Fibroblast of skin of scalp (primary cell): ENCODE measurements around the gene SPINK5.
A peak's percentile ranks its signal among the peaks of the same experiment; 100 is the strongest.

Source experiments
- DNase-seq: peaks from one replicate; pipeline ENCODE4 v3.0.0-alpha.2; 2013

SPINK5 gene

GRCh38 chr5:148094336-148094735 is 30.6 kb downstream of the SPINK5 start:
- DNase-seq = no peak

DNA sequence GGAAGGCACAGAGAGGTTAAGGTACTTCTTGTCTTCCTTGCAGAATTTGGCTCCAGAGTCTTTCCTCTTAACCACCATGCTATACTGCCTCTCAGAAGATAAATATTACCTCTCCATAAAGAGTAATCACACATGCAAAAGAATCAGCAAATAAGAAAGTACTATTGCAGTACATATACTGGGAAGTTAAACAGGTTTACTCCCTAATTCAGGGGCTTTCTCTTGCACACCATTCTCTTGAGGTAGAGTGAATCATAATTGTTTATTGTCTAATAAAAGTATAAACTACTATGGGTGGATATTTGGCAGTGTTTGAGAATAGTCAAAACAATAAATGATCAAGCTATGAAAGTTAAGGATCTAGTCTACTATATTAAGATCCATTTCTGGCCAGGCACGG is 40.4 kb downstream of the SPINK5 start:
- DNase-seq = no peak

GRCh38 chr5:148107608-148108007 is 43.8 kb downstream of the SPINK5 start:
- no peak for DNase-seq

DNA sequence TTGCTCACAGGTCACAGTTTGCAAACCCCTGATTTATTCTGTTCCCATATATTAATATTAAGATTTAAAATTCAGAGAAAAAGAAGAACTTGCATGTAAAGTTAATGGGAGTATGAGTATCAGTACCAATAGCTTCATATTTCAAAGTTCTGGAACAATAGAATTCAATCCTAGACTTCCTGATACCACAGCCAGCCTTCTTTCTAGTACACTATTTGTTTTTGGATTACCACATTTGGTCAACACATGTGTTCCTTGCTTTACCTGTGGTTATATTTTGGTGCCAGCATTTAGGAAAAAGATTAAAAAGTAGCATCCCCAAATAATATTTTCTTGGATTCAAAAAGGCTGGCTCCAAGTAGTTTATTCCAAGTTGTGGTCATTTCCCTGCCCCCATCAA is 49.5 kb downstream of the SPINK5 start:
- no peak for DNase-seq

GRCh38 chr5:148120317-148120716 is 56.5 kb downstream of the SPINK5 start:
- no peak for DNase-seq

- DNase-seq = no peak
These were observed 61.9 kb downstream of the SPINK5 start for GRCh38 chr5:148125641-148126040.

GRCh38 chr5:148135091-148136048 is 71.6 kb downstream of the SPINK5 start:
- no peak for DNase-seq

DNA sequence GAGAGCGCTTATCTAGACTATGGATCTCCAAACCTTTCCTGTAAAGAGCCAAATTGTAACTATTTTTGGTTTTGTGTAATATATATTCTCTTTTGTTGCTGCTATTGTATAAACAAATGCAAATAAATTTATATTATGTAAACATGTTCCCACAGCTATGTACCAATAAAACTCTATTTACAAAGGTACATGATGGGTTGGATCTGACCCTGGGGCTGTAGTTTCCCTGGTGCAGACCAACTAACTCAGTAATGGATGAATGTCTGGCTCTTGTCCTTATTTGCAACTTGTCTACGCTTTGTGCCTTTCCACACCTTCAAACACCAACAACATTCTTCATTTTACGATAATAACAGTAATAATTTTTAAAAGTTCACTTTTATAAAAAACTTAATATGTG is 77.1 kb downstream of the SPINK5 start:
- DNase-seq = no peak

DNA sequence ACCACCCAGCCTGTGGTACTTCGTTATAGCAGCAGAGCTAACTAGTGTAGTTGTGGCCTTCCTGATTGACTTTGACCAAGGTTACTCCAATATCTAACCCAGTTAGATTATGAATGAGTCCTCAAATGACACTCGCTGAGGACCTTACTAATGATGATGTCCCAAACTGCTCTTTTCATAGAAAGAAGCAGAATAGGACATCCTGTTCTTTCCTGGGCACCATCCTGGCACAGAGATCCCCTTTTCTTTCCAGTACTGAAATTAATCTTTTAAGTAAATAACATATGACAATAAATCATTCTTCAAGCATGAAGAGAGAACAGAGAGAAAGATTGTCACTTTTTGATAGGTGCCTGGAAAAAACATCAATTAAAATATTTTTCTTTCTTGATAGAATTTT is 77.9 kb downstream of the SPINK5 start:
- DNase-seq = no peak

DNA sequence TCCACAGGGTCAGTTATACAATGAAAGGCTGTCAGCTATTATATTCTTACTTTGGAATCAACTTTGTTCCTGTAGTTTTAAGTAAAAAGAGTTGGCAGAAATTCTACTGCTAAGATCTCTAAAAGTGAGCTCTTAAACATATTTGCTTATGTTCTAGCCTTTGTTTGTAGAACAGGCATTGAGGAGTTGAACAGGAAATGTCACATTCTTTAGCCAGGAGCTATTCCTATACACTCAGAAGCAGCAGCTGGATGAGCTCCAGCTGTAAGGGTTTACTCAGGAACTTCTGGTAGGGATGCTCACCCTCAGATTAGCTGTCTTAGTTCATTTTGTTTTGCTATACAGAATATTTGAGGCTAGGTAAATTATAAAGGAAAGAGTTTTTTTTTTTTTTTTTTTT is 82.1 kb downstream of the SPINK5 start:
- DNase-seq = no peak

GRCh38 chr5:148146487-148146886 is 82.7 kb downstream of the SPINK5 start:
- no peak for DNase-seq

DNA sequence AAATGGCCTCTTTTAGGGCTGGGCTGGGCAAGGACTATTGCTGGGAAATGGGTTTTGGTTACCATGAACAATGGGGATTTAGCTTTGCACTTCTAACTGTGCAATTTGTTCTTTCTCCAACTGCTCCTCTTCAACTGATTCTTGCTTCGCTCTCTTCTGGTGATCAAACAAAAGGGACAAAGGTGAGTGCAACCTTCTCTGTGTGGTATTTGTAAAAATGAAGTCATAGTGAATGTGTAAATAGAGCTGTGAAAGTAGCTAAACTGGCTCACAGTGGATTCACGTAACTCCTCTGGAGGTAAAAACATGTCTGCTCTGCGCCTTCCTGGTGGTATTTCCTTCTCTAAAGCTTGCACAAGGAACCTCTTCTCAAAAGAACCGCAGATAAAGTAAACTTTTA is 83.6 kb downstream of the SPINK5 start:
- no peak for DNase-seq

- no peak for DNase-seq
These were observed 88.1 kb downstream of the SPINK5 start for GRCh38 chr5:148151872-148152271.

DNA sequence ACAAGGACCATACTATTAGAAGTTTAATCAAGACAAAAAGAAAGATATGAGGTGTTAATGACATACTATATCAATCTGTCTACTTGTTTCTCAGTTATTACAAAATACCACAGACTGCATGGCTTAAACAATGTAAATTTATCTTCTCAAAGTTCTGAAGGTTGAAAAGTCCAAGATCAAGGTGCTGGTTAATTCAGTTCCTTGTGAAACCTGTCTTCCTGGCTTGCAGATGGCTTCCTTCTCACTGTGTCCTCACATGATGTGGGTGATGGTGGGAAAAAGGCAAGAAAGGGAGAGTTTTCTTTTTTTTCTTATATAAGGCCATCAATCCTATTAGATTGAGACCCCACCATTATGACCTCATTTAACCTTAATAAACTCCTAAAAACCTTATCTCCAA is 89.0 kb downstream of the SPINK5 start:
- no peak for DNase-seq

- DNase-seq = no peak
These were observed 92.8 kb downstream of the SPINK5 start for GRCh38 chr5:148156609-148157008.

GRCh38 chr5:148162038-148162437 is 98.3 kb downstream of the SPINK5 start:
- no peak for DNase-seq

DNA sequence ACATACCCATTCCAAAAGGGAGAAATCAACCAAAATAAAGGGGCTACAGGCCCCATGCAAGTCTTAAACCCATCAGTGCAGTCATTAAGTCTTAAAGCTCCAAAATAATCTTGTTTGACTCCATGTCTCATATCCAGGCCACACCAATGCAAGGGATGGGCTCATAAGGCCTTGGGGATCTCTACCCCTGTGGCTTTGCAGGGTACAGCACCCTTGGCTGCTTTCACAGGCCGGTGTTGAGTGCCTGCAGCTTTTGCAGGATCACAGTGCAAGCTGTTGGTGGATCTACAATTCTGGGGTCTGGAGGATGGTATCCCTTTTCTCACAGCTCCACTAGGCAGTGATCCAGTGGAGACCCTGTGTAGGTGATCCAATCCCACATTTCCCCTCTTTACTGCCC is 99.6 kb downstream of the SPINK5 start:
- no peak for DNase-seq

- no peak for DNase-seq
These were observed 102.9 kb downstream of the SPINK5 start for GRCh38 chr5:148166550-148167283.

DNA sequence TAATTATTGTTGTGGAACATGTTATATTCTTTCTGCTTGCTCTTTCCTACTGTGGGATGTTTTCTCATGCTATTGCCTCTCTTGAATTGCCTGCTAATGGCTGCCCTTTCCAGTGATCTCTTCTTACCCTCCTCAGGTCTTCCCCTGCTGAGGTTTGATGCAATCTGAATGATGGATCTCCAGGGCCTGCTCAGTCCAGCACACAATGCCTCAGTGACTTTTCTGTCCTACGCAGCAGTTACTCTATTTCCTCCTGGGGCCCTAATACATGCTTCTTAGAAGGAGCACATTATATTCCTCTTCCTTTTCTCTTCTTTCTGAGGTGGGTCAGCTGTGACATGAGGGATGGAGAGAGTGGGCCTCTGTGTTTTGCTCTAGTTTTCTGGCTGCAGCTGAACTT is 104.5 kb downstream of the SPINK5 start, which contains the start of gene SPINK14:
Gene SPINK14, plus strand, starts transcription at position 301 of the 400 bp plus-strand sequence. CDS start 1,187 bp downstream, outside the sequence.
- no peak for DNase-seq

DNA sequence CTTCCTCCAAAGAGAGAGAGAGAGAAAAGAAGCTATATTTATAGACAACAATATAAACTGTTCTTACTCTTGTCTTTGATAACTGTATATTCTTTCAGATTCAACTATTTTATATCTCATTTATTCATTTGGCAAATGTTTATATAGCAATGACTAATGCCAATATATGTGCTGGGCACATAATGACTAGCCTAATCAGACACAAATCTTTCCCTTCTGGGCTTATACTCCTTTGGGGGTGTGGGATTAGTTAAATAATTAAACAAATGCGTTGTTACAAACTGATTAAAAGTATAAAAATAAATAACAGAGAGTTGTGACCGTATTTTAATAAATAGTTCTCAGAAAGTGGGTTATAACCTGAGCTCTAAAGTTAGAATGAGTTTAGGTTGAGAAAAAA is 108.6 kb downstream of the SPINK5 start:
- no peak for DNase-seq

GRCh38 chr5:148176480-148176879 is 112.7 kb downstream of the SPINK5 start:
- DNase-seq = no peak

DNA sequence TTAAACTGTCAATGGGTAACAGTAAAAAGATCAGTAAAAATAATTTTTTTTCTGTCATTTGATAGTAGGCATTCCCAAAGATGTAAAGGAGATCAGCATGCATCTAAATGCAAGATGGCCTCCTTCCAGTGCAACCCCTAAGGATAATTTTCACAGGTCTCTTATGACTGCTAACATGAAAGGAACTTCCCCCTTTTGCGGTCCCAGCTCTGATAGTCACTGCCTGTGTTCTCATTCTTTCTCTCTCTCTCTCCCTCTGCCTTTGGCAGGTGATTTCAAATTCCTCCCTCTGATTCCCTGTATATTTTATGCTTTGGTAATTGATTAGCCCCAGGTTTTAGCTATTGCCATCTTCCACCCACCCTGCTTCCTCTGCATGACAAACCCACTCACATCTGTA is 113.4 kb downstream of the SPINK5 start:
- DNase-seq = no peak

GRCh38 chr5:148179234-148179824 is 115.5 kb downstream of the SPINK5 start:
- DNase-seq = peak; percentile 52
